BE2C (cell line): ENCODE measurements around the gene SPATA31E1.
"Not testable (repeated sequence)": the region's sequence is repeated elsewhere in the genome, so short reads cannot be mapped to it uniquely, and the experiment has no call there.

Experiments used
- DNase-seq: peaks from one replicate; pipeline ENCODE4 v3.0.0-alpha.2; 2020
- H3K27me3 ChIP-seq: fragments of 250-450 bp; sonication (Bioruptor Pico); 2 replicates; pipeline ENCODE4 v1.5.1; 2020; ENCODE audit warnings: mild to moderate bottlenecking
- H3K36me3 ChIP-seq: fragments of 250-450 bp; sonication (Bioruptor Pico); 2 replicates; pipeline ENCODE4 v1.5.1; 2020; ENCODE audit warnings: mild to moderate bottlenecking
- H3K4me1 ChIP-seq: fragments of 250-450 bp; sonication (Bioruptor Pico); 2 replicates; pipeline ENCODE4 v1.5.1; 2020
- H3K4me3 ChIP-seq: 2 replicates; pipeline ENCODE4 v1.5.1; 2011; ENCODE audit warnings: low read depth, low read length
- H3K9me3 ChIP-seq: fragments of 250-450 bp; sonication (Bioruptor Pico); 2 replicates; pipeline ENCODE4 v1.5.1; 2020
- CTCF ChIP-seq: IDR thresholded peaks from 2 replicates; pipeline ENCODE4 v1.5.1; 2012; ENCODE audit warnings: mild to moderate bottlenecking, low read depth, low read length

SPATA31E1 gene

GRCh38 chr9:87898151-87898550 is 15.5 kb downstream of the SPATA31E1 start:
- Histone ChIP-seq H3K4me1 (no peaks in the 10 kb centered on the region), H3K36me3 (no peaks in the 10 kb centered on the region), H3K9me3 (no peaks in the 10 kb centered on the region), H3K4me3 (no peak overlapping the region), H3K27me3 (no peaks in the 10 kb centered on the region)
- no peak for DNase-seq
- TF ChIP-seq CTCF = no peak

- not testable (repeated sequence) for DNase-seq, H3K4me3 ChIP-seq, H3K4me1 ChIP-seq, H3K36me3 ChIP-seq, H3K27me3 ChIP-seq, H3K9me3 ChIP-seq
These were observed 19.7 kb downstream of the SPATA31E1 start for GRCh38 chr9:87902371-87902770.

- no peaks in the 10 kb centered on the region for H3K9me3 ChIP-seq
- no peaks in the 10 kb centered on the region for H3K36me3 ChIP-seq
- H3K27me3 ChIP-seq = no peaks in the 10 kb centered on the region
- TF ChIP-seq CTCF = peak; percentile 58
- no peaks in the 10 kb centered on the region for H3K4me1 ChIP-seq
- H3K4me3 ChIP-seq = no peak overlapping the region
- peak; percentile 84 for DNase-seq
These were observed 26.8 kb downstream of the SPATA31E1 start for GRCh38 chr9:87909310-87910041.

- no peaks in the 10 kb centered on the region for H3K27me3 ChIP-seq
- H3K36me3 ChIP-seq = no peaks in the 10 kb centered on the region
- H3K4me1 ChIP-seq = no peaks in the 10 kb centered on the region
- H3K4me3 ChIP-seq = no peak overlapping the region
- no peak for TF ChIP-seq CTCF
- no peak for DNase-seq
- H3K9me3 ChIP-seq = no peaks in the 10 kb centered on the region
These were observed 28.1 kb downstream of the SPATA31E1 start for GRCh38 chr9:87910821-87911220.

- not testable (repeated sequence) for DNase-seq, H3K27me3 ChIP-seq, H3K36me3 ChIP-seq, H3K4me1 ChIP-seq, H3K4me3 ChIP-seq, H3K9me3 ChIP-seq
These were observed 35.0 kb downstream of the SPATA31E1 start, which contains the start of gene SPATA31C1 for GRCh38 chr9:87917662-87918061. TSS of gene SPATA31C1 (plus strand) at chr9:87917962.

- H3K4me3 ChIP-seq, H3K27me3 ChIP-seq, H3K9me3 ChIP-seq, H3K36me3 ChIP-seq, H3K4me1 ChIP-seq, DNase-seq: not testable (repeated sequence)
These were observed 36.3 kb downstream of the SPATA31E1 start for GRCh38 chr9:87919013-87919412.

GRCh38 chr9:87921561-87921960 is 38.9 kb downstream of the SPATA31E1 start:
- not testable (repeated sequence) for H3K36me3 ChIP-seq, H3K9me3 ChIP-seq, H3K27me3 ChIP-seq, DNase-seq, H3K4me1 ChIP-seq, H3K4me3 ChIP-seq

- not testable (repeated sequence) for H3K9me3 ChIP-seq, H3K4me1 ChIP-seq, H3K27me3 ChIP-seq, DNase-seq, H3K4me3 ChIP-seq, H3K36me3 ChIP-seq
These were observed 40.3 kb downstream of the SPATA31E1 start for GRCh38 chr9:87923012-87923411.

GRCh38 chr9:87924851-87925250 is 42.2 kb downstream of the SPATA31E1 start:
- not testable (repeated sequence) for H3K27me3 ChIP-seq, H3K36me3 ChIP-seq, H3K9me3 ChIP-seq, DNase-seq, H3K4me3 ChIP-seq, H3K4me1 ChIP-seq

GRCh38 chr9:87929152-87929551 is 46.5 kb downstream of the SPATA31E1 start:
- H3K27me3 ChIP-seq = not testable (repeated sequence)

GRCh38 chr9:87934444-87934843 is 51.8 kb downstream of the SPATA31E1 start:
- not testable (repeated sequence) for H3K36me3 ChIP-seq, H3K27me3 ChIP-seq, DNase-seq, H3K4me1 ChIP-seq, H3K9me3 ChIP-seq, H3K4me3 ChIP-seq

More at GRCh38 chr9:87929152-87929551, 46.5 kb downstream of the SPATA31E1 start:
- not testable (repeated sequence) for H3K4me1 ChIP-seq, H3K4me3 ChIP-seq, H3K36me3 ChIP-seq, DNase-seq, H3K9me3 ChIP-seq

GRCh38 chr9:87937352-87937751 is 54.7 kb downstream of the SPATA31E1 start:
- not testable (repeated sequence) for H3K4me3 ChIP-seq, H3K9me3 ChIP-seq, H3K36me3 ChIP-seq, H3K4me1 ChIP-seq, H3K27me3 ChIP-seq, DNase-seq

- not testable (repeated sequence) for DNase-seq, H3K9me3 ChIP-seq, H3K36me3 ChIP-seq, H3K27me3 ChIP-seq, H3K4me1 ChIP-seq, H3K4me3 ChIP-seq
These were observed 55.2 kb downstream of the SPATA31E1 start for GRCh38 chr9:87937918-87938317.
